Stromal cell of bone marrow (primary cell): Measurements from ENCODE around the gene LEKR1.

Source experiments
- DNase-seq: peaks from one replicate; pipeline ENCODE4 v3.0.0-alpha.2; 2012; ENCODE audit warnings: low read depth

LEKR1 gene

DNA sequence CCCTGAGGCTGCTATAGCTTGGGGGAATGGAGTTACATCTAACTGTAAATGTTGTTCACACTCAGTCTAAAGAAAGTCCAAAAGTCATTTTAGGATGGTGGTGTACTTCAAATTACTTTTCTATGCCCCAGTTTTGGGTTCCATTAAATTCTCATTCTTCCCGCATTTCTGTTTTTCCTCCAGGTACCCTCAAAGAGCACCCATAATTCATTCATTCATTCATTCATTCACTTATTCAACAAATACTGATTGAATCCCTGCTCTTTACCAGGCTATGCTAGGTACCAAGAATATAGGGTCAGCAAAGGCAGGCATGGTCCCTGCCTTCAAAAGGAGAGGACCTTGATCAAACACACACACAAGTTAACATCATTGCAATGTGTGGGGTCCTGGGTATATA, 257.7 kb downstream of the LEKR1 start:
- no peak for DNase-seq

DNA sequence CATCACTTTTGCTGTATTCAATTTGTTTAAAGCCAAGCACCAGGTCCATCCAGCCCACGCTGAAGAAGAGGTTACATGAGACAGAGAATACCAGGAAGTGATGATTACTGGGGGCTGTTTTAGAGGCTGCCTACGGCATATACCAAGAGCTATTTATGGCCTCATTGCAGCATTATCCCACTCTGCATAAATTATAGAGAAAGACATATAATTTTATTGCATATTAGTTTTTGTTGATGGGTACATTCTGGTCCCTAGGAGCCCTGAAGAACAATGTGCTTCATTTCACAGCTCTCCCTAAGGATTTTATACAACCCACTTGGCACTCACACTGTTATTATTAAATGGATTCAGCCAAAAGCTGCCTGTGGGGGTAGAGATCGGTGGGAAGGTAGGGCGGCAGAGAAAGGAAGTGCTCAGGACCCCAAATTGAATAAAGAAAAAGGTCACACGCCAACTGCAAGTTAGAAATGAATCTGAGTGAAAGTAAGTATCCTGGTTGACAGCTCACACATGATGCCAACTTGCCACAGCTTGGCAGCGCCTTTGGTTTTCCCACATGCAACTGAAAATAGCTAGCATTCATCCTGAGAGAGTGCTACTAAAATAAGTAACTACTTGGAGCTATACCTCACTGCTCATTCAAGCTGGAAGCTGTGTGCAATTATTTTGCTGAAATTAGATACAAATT, 260.1 kb downstream of the LEKR1 start:
- no peak for DNase-seq

- no peak for DNase-seq
These were observed 260.6 kb downstream of the LEKR1 start for GRCh38 chr3:157086775-157087174.

DNA sequence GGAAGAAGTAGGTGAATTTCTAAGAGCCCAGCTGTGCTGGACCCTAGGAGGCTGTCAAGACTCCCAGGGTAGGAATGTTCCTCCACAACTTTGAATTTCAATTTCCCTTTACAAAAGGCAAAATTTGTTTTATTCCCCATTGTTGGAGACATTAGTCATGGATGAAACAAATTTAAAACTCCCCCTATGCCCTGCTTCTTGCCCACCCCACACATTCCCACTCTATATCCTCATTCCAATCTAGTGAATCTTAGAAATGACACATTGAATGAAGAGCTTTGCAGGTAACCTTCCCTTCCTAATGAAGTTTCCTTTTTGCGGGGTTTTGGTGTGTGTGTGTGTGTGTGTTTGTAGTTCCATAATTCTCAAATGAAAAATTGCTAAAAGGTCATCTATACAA, 261.2 kb downstream of the LEKR1 start:
- no peak for DNase-seq

- no peak for DNase-seq
These were observed 261.8 kb downstream of the LEKR1 start for GRCh38 chr3:157087780-157088600.

- DNase-seq: peak; percentile 91
These were observed 262.7 kb downstream of the LEKR1 start for GRCh38 chr3:157088601-157089454.

DNA sequence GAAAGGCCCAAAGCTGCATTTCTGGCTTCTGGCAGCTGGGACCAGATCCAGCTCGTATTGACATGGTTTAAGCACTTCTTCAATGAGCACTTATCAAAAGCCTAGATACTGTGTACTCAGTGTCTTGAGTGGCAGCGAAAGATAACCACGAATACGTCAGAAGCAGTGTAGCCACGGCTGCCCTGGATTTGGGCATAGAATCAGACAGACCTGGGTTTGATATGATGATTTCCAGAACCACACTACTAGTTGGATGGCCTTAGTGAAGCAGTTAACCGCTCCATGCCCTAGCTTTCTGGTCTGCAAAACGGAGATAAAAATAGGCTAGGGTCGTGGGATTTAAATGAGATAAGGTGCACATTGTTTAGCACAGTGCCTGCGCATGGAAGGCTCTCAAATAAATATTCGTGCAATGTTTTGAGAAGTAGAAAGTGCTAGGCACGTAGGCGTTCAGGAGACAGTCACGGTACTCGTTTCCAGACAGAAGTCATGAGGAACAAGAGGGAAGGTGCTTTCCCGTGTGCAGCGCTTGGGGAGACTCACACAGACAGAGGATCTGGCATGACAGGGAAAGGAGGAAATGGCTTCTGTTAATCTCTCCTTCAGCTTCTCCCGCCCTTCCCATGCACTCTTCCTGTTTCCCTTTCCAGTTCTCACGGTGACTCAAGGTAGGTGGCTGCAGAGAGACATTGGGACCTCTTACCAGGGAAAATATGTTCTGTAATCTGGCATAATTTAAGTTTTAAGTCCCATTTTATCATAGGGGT, 263.5 kb downstream of the LEKR1 start:
- DNase-seq: no peak

- DNase-seq: no peak
These were observed 265.1 kb downstream of the LEKR1 start for GRCh38 chr3:157091083-157091833.

DNA sequence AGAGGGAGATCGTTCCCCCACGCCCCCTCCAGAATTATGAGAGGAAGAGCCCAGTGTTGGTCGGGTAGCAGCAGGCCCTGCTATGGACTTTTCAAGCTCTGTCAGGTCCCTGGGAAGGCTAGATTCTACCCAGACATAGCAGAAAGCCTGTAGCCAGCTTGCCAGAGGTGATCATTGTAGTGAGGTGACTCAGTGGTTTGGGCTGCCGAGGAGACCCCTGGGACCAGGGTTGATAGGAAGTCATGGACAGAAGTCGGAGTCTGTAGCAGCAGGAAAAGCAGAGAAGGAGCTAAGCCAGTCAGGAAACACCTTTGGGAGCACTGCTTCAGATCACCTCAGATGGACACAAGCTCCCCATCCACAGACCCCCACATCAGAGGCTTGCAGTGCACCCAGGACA, 266.1 kb downstream of the LEKR1 start:
- DNase-seq: no peak

- no peak for DNase-seq
These were observed 266.9 kb downstream of the LEKR1 start for GRCh38 chr3:157093096-157093495.

DNA sequence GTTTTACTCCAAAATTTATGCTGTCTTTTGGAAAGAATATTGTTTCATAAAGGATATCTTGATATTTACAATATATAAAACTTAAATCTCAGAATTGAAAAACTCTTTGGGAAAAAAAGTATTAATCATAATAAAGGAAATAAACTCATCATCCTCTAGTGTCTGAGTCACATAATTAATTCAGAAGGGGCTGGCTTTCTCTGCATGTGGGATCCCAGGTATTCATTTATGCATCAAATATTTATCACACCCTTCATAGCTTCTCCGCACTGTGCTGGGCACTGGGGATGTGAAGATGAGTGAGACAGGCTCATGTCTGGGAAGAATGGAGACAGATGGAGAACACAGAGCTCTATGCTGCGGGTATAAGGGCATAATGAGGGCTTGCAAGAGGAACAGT, 268.1 kb downstream of the LEKR1 start:
- no peak for DNase-seq

GRCh38 chr3:157094751-157095480, 268.8 kb downstream of the LEKR1 start:
- no peak for DNase-seq
